Ascending aorta (tissue), 2 donors: ENCODE data around the gene KICS2. TPM values are rescaled to one million over a fixed set of nuclear protein-coding genes. Genes with fewer than 3 reads are reported as not detected.

Source experiments
- DNase-seq, 2 donors: peaks; one replicate each; pipeline ENCODE4 v3.0.0-alpha.2; 2019; ENCODE audit warnings: low spot score in 2 of 2
- H3K27ac ChIP-seq, 2 donors: fragments of 200-600 bp; sonication (generic); one replicate each; pipeline ENCODE4 v1.5.1; 2016 to 2017; ENCODE audit warnings: mild to moderate bottlenecking in 1 of 2
- H3K27me3 ChIP-seq: fragments of 200-600 bp; sonication (generic); one replicate; pipeline ENCODE4 v1.5.1; 2017
- H3K36me3 ChIP-seq, 2 donors: fragments of 200-600 bp; sonication (generic); one replicate each; pipeline ENCODE4 v1.5.1; 2016
- H3K4me1 ChIP-seq, 2 donors: fragments of 200-600 bp; sonication (generic); one replicate each; pipeline ENCODE4 v1.5.1; 2016 to 2017; ENCODE audit warnings: mild to moderate bottlenecking in 1 of 2
- H3K4me3 ChIP-seq, 2 donors: fragments of 200-600 bp; sonication (generic); one replicate each; pipeline ENCODE4 v1.5.1; 2016 to 2017; ENCODE audit warnings: mild to moderate bottlenecking in 1 of 2
- H3K9me3 ChIP-seq, 2 donors: fragments of 200-600 bp; sonication (generic); one replicate each; pipeline ENCODE4 v1.5.1; 2016
- intact Hi-C: fragments of 100-400 bp; cut with DNase I; formaldehyde crosslinking; loops from one replicate; pipeline ENCODE4 v1.15.1; 2023
- total RNA-seq: library from RNA; depleted of rRNA; stranded (reverse); fragments of >200 nt; gene quantifications from one replicate; pipeline ENCODE4 v1.1.0, GENCODE V29; 2016
- TF ChIP-seq, protein P1 (sequence below), 3 experiments: fragments of 200-600 bp in 2 of 3; fragments of 450-650 bp in 1 of 3; sonication (generic) in 2 of 3; IDR thresholded peaks; one replicate each; pipeline ENCODE4 v1.5.1; 2016 to 2019; ENCODE audit warnings: antibody characterized with exemption in 3 of 3, mild to moderate bottlenecking in 1 of 3, moderate library complexity in 1 of 3

Gene KICS2
- total RNA-seq, 1 donor from 2014 or later: 0.75 TPM

- intact Hi-C loops: no loop called here
- DNase-seq: no peak
- Histone ChIP-seq H3K4me3 (no peak overlapping the region), H3K36me3 (no peaks in the 10 kb centered on the region), H3K27me3 (no peaks in the 10 kb centered on the region), H3K27ac (no peak overlapping the region), H3K4me1 (no peaks in the 10 kb centered on the region), H3K9me3 (no peaks in the 10 kb centered on the region)
- TF ChIP-seq, protein P1, sequence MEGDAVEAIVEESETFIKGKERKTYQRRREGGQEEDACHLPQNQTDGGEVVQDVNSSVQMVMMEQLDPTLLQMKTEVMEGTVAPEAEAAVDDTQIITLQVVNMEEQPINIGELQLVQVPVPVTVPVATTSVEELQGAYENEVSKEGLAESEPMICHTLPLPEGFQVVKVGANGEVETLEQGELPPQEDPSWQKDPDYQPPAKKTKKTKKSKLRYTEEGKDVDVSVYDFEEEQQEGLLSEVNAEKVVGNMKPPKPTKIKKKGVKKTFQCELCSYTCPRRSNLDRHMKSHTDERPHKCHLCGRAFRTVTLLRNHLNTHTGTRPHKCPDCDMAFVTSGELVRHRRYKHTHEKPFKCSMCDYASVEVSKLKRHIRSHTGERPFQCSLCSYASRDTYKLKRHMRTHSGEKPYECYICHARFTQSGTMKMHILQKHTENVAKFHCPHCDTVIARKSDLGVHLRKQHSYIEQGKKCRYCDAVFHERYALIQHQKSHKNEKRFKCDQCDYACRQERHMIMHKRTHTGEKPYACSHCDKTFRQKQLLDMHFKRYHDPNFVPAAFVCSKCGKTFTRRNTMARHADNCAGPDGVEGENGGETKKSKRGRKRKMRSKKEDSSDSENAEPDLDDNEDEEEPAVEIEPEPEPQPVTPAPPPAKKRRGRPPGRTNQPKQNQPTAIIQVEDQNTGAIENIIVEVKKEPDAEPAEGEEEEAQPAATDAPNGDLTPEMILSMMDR (IDR thresholded peaks at IDR 0.05): no peak
These were observed 48.6 kb downstream of the KICS2 start for GRCh38 chr12:64173456-64173855.

Other genes starting within 250 kb of the KICS2 start
- gene C12orf56, start 168.5 kb upstream of the KICS2 start, total RNA-seq: not detected
- 24.5 TPM for gene XPOT, start 182.1 kb upstream of the KICS2 start, total RNA-seq
- gene TBK1, start 229.8 kb upstream of the KICS2 start, total RNA-seq: 3.9 TPM